CD4-positive, alpha-beta T cell (primary cell): Measurements from ENCODE around the gene ZDHHC3. TPM values are rescaled to one million over a fixed set of nuclear protein-coding genes. Genes with fewer than 3 reads are reported as not detected.

ENCODE experiments used
- ATAC-seq: fragments of 200-7000 bp; cut with Tn5 transposase; one replicate; pipeline ENCODE4 v1.10.0; 2022; ENCODE audit warnings: mild to moderate bottlenecking; ENCODE audit not compliant: poor library complexity
- CTCF ChIA-PET: fragments of 350-600 bp; sonication (Branson Sonifier 250); formaldehyde crosslinking; loops from one replicate; lab custom pipeline; 2021; ENCODE audit warnings: antibody characterized with exemption, inconsistent platforms; lab: Charles Lee
- POLR2A ChIA-PET: fragments of 350-600 bp; sonication (Branson Sonifier 250); formaldehyde crosslinking; loops from one replicate; lab custom pipeline; 2021; ENCODE audit warnings: antibody characterized with exemption, inconsistent platforms; lab: Charles Lee
- DNase-seq, 14 experiments: peaks; one replicate each; pipeline ENCODE4 v3.0.0-alpha.2; 2013 to 2020; ENCODE audit warnings: mixed read lengths in 2 of 14
- H3K27ac ChIP-seq, 2 donors: one replicate each; pipeline versions ENCODE4 v1.5.1 to v1.7.0; 2013; ENCODE audit warnings: low read length in 2 of 2, low read depth in 1 of 2, mild to moderate bottlenecking in 1 of 2
- H3K27me3 ChIP-seq, 2 experiments: 1 replicate in 1 of 2; 2 replicates in 1 of 2; pipeline versions ENCODE4 v1.6.1 to v1.7.0; 2013; ENCODE audit warnings: low read length in 2 of 2, control low read depth in 1 of 2, mild to moderate bottlenecking in 1 of 2, moderate library complexity in 1 of 2; ENCODE audit not compliant: insufficient read depth in 2 of 2, control insufficient read depth in 1 of 2
- H3K36me3 ChIP-seq: one replicate; pipeline ENCODE4 v1.6.1; 2013; ENCODE audit warnings: low read length, control low read depth; ENCODE audit not compliant: insufficient read depth
- H3K4me1 ChIP-seq: one replicate; pipeline ENCODE4 v1.6.1; 2013; ENCODE audit warnings: low read length, control low read depth; ENCODE audit not compliant: insufficient read depth
- H3K4me3 ChIP-seq: one replicate; pipeline ENCODE4 v1.5.1; 2013; ENCODE audit warnings: mild to moderate bottlenecking, low read length, moderate library complexity
- H3K9me3 ChIP-seq, 2 experiments: 1 replicate in 1 of 2; 2 replicates in 1 of 2; pipeline versions ENCODE4 v1.6.1 to v1.7.0; 2013; ENCODE audit warnings: low read length in 2 of 2, mild to moderate bottlenecking in 2 of 2, control low read depth in 1 of 2, moderate library complexity in 1 of 2; ENCODE audit not compliant: control insufficient read depth in 1 of 2, insufficient read depth in 1 of 2
- H3K27ac Mint-ChIP-seq: one replicate; pipeline ENCODE4 v1.8.0; 2020; ENCODE audit warnings: mixed read lengths
- H3K27me3 Mint-ChIP-seq: one replicate; pipeline ENCODE4 v1.8.0; 2021; ENCODE audit warnings: mixed read lengths
- H3K36me3 Mint-ChIP-seq: one replicate; pipeline ENCODE4 v1.8.0; 2021; ENCODE audit warnings: low read depth, mixed read lengths
- H3K4me1 Mint-ChIP-seq: one replicate; pipeline ENCODE4 v1.8.0; 2021; ENCODE audit warnings: low read depth, mixed read lengths
- H3K4me3 Mint-ChIP-seq: one replicate; pipeline ENCODE4 v1.8.0; 2020; ENCODE audit warnings: mild to moderate bottlenecking, mixed read lengths
- H3K9me3 Mint-ChIP-seq: one replicate; pipeline ENCODE4 v1.8.0; 2020; ENCODE audit warnings: mixed read lengths
- intact Hi-C, 2 experiments: fragments of 100-400 bp; cut with DNase I in 1 of 2; cut with micrococcal nuclease in 1 of 2; formaldehyde crosslinking; loops; one replicate each; pipeline versions ENCODE4 v1.15.1 to v1.9.0; 2023 to 2025; cut with DNase I, micrococcal nuclease
- total RNA-seq, 174 experiments: library from RNA in 2 of 174; stranded (reverse) in 2 of 174; gene quantifications; one replicate each; pipeline ENCODE4 v1.2.3 and lab custom pipeline; 2021 to 2026
- TF ChIP-seq, protein P1 (sequence below): fragments of 200-600 bp; IDR thresholded peaks from one replicate; pipeline ENCODE4 v1.8.0; 2022; ENCODE audit warnings: antibody characterized with exemption, mild to moderate bottlenecking

The ZDHHC3 gene
- total RNA-seq, 2 experiments from 2014 or later, result 34.4 to 34.6 TPM

DNA sequence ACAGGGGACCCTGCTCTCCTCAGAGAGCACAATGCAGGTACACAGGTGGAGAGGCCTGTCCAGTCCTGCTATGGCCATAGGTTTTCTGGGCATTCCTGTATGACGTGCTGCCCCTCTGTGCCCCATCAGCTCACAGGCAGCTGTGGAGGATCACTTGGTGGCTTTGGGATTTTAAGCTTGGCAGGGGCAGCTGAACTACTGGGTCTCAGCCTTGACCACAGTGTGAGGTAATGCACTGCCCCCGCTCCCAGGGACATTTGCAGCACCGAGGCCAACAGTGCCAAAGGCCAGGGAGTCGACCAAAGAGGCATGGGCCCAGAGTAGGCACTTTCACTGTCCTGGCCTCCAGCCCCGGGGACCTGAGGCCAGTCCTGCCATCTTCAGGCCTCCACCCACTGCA lies 46.2 kb downstream of the ZDHHC3 start:
- Mint-ChIP-seq H3K36me3 (peaks cover 86% of the 10 kb centered on the region), H3K27ac (no peak overlapping the region), H3K9me3 (no peaks in the 10 kb centered on the region), H3K27me3 (no peaks in the 10 kb centered on the region), H3K4me1 (no peaks in the 10 kb centered on the region), H3K4me3 (no peak overlapping the region)
- no peaks in the 10 kb centered on the region for H3K4me1 ChIP-seq
- no peak for ATAC-seq
- H3K36me3 ChIP-seq, result peaks cover 80% of the 10 kb centered on the region
- no peak for DNase-seq
- H3K9me3 ChIP-seq, result no peaks in the 10 kb centered on the region
- H3K4me3 ChIP-seq, result no peak overlapping the region
- H3K27ac ChIP-seq, result no peak overlapping the region
- POLR2A ChIA-PET, result no interaction called here
- H3K27me3 ChIP-seq, result no peaks in the 10 kb centered on the region
- TF ChIP-seq, protein P1, sequence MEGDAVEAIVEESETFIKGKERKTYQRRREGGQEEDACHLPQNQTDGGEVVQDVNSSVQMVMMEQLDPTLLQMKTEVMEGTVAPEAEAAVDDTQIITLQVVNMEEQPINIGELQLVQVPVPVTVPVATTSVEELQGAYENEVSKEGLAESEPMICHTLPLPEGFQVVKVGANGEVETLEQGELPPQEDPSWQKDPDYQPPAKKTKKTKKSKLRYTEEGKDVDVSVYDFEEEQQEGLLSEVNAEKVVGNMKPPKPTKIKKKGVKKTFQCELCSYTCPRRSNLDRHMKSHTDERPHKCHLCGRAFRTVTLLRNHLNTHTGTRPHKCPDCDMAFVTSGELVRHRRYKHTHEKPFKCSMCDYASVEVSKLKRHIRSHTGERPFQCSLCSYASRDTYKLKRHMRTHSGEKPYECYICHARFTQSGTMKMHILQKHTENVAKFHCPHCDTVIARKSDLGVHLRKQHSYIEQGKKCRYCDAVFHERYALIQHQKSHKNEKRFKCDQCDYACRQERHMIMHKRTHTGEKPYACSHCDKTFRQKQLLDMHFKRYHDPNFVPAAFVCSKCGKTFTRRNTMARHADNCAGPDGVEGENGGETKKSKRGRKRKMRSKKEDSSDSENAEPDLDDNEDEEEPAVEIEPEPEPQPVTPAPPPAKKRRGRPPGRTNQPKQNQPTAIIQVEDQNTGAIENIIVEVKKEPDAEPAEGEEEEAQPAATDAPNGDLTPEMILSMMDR, result no peak
- CTCF ChIA-PET, result no interaction called here
- intact Hi-C loops, result no loop called here

DNA sequence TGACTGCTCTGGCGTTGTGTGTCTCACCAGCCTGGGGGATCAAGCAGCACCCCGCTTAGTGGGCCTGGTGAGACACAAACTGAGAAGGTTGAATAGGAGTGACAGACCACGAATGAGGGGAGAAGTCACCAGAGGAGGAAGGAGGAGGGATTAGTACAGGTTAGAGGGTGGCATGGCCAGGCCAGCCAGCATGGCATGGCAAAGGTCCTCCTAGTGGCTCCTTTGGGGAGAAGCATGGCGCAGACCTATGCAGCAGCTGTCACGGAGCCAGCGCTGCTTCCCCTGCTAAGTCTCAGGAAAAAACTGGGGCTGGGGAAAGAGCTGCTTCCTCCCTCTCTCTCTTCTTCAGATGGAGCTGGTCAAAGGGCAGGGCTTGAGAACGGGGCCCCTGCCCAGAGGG lies 48.6 kb downstream of the ZDHHC3 start:
- Mint-ChIP-seq H3K36me3 (peaks cover 89% of the 10 kb centered on the region), H3K27ac (no peak overlapping the region), H3K4me3 (no peak overlapping the region), H3K9me3 (no peaks in the 10 kb centered on the region), H3K27me3 (no peaks in the 10 kb centered on the region), H3K4me1 (no peaks in the 10 kb centered on the region)
- intact Hi-C loops, result no loop called here
- no peak overlapping the region for H3K4me3 ChIP-seq
- DNase-seq, result no peak
- H3K36me3 ChIP-seq, result peaks cover 60% of the 10 kb centered on the region
- ChIA-PET CTCF (no interaction called here), POLR2A (no interaction called here)
- no peaks in the 10 kb centered on the region for H3K27me3 ChIP-seq
- no peaks in the 10 kb centered on the region for H3K9me3 ChIP-seq
- no peak overlapping the region for H3K27ac ChIP-seq
- ATAC-seq, result no peak
- H3K4me1 ChIP-seq, result no peaks in the 10 kb centered on the region
- TF ChIP-seq, protein P1, result no peak

DNA sequence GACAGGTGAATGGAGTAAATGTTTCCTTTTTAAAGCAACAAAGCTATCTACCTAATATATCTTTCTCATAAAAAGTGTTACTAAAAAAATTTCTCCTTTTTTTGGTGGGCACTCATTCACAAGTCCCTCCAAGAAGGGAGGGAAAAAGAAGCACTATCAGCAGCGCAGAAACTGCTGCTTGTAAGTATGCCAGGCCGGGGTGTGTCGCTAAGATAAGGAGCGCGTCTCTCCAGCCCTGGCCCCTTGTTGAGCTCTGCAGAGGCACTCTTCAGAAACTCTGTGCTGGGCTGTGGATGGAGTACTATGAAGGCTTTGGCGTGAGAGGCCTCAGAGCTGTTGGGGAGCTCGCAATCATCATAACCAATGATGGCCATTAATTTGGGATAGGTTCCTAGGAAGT lies 49.1 kb downstream of the ZDHHC3 start:
- peaks cover 89% of the 10 kb centered on the region for H3K36me3 Mint-ChIP-seq
- intact Hi-C loops, result no loop called here
- CTCF ChIA-PET, result no interaction called here

More for the DNA sequence above, 49.1 kb downstream of the ZDHHC3 start:
- no peak overlapping the region for H3K27ac Mint-ChIP-seq
- no peak overlapping the region for H3K4me3 ChIP-seq
- POLR2A ChIA-PET, result no interaction called here
- H3K36me3 ChIP-seq, result peaks cover 59% of the 10 kb centered on the region
- no peaks in the 10 kb centered on the region for H3K27me3 Mint-ChIP-seq
- TF ChIP-seq, protein P1, result no peak
- H3K27ac ChIP-seq, result no peak overlapping the region
- ATAC-seq, result no peak
- no peaks in the 10 kb centered on the region for H3K4me1 ChIP-seq
- no peaks in the 10 kb centered on the region for H3K27me3 ChIP-seq
- DNase-seq, result no peak
- no peak overlapping the region for H3K4me3 Mint-ChIP-seq
- H3K9me3 ChIP-seq, result no peaks in the 10 kb centered on the region
- H3K9me3 Mint-ChIP-seq, result no peaks in the 10 kb centered on the region
- no peaks in the 10 kb centered on the region for H3K4me1 Mint-ChIP-seq
